Hematopoietic multipotent progenitor cell treated with erythropoietin and hydrocortisone succinate and interleukin-3 and kit ligand, for 15 days (in vitro differentiated cells): ENCODE data around the gene RAD51B.

Experiments
- DNase-seq: peaks from one replicate; pipeline ENCODE4 v3.0.0-alpha.2; 2015; ENCODE audit warnings: low spot score

Gene RAD51B

DNA sequence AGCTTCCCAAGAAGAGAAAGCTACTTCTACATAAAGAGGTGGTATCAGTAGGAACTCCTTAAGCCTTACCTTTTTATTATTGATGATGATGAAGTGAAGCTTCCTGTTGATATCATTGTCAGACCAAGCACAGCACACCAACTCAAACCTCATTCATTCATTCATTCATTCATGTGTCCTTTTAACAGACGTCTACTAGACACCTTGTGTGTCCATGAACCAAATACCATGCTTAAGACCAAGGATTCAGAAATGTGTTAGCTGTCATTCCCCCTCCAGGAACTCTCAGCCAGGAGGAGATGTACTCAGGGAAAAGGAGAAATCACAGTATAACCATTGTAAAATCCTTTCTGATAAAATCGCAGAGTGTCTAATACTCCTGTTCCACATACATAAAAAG lies 778.5 kb downstream of the RAD51B start:
- DNase-seq = no peak

DNA sequence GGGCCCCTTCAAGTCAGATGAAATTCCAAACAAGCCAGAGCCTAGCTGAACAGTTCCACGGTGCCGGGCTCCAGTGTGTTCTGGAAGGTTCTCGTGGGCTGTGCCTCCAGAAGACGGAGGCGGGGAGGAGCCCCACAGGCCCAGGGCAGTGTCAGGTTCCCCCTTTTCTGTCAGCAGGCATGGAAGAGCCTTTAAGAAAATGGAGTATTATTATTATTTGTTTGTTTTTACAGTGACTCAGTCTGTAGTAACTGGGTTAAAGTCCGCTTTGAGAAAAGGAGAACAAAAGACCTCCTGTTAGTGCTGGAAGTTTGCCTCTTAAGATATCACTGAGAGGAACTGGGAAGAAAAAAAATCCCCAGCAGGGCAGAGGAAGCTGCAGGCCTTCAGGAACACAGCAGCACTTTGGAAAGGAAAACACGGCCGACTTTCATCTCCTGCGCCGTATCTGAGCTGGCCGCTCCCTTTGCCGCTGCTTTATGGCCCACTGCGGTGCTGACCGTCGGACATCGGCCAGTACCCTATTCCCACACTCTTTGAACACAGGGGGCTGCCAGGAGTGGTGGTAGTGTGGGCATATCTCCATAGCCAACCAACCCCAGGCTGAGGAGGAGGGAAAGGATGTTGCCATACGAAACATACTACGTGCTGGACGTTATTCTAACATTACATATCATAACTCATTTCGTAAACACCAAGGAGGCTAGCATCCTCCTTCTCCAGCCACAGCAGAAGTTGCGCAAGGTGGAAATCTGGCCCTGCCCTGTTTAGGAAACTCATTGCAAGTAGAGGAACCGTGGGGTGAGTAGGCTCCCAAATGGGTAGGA lies 779.3 kb downstream of the RAD51B start:
- no peak for DNase-seq

DNA sequence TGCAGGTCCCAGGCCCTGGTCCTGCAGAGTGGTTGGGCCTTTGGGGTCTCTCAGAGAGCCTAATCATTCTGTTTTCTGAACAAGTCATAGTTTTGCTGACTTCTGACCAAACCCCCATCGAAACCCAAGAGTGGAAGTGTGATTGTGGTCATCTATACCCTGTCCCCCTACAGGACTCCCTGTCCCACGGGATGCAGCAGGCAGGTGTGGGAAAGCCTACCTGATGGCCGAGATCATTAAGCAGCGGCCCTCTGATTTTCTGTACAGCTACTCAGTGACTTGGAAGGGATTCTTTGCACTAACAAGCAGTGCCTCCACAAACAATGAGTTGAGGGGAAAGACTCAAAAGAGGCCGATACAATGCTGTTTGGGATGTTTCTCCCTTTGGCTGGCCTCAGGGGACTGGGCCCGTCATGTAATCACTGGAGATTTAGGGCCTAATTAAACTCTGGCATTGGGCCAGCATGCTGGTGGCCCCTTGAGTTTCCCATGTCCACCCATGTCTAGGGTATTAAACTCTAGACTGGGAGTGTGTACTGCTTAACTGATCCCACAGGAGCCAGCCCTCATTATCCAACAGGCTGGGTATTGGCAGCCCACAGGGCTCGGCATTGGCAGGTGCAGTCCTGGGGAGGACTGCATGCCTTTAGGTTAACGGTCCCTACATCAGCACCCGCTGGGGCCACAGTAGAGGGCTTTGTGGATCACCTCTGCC lies 780.5 kb downstream of the RAD51B start:
- DNase-seq = no peak

- DNase-seq = no peak
Measured at GRCh38 chr14:68602507-68602906, 782.9 kb downstream of the RAD51B start.

- no peak for DNase-seq
Measured at GRCh38 chr14:68603533-68604360, 784.2 kb downstream of the RAD51B start.

DNA sequence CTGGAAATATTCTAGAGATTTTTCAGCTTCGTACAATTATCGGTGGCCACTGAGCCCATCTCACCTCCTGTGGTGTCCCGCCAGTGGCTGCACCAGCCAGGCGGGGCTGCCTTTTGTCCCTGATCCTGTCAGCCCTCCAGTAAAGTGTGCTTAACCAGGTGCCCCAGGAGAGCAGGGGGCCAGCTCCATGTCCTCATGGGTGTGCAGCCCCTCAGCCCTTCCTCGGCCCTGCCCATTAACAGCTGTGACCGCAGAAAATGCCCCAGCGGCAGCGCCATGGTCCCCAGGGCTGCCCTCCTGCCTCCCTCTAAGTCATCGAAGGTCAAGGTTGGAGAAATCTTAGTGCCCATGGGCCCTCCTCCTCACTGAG lies 784.8 kb downstream of the RAD51B start:
- DNase-seq = no peak

DNA sequence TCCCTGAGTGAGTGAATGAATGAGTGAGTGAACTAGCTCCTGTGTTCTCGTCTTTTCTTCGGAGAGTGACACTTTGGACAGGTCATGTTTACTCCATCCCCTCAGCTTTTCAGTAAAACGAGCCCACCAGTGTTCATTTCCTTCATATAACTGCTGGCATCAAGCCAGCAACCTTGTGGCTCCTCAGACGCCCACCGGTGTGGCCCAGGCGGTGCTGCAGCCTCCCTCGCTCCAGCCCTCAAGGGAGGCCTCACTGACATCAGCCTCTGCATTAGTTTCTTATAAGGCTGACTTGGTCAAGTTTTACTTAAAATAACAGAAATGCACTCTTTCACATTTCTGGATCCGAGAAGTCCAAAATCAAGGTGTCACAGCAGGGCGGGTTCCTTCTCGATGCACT lies 785.2 kb downstream of the RAD51B start:
- no peak for DNase-seq

- no peak for DNase-seq
Measured at GRCh38 chr14:68606176-68606575, 786.6 kb downstream of the RAD51B start.

- no peak for DNase-seq
Measured at GRCh38 chr14:68606644-68607043, 787.1 kb downstream of the RAD51B start.

- DNase-seq = no peak
Measured at GRCh38 chr14:68607081-68607866, 787.7 kb downstream of the RAD51B start.

DNA sequence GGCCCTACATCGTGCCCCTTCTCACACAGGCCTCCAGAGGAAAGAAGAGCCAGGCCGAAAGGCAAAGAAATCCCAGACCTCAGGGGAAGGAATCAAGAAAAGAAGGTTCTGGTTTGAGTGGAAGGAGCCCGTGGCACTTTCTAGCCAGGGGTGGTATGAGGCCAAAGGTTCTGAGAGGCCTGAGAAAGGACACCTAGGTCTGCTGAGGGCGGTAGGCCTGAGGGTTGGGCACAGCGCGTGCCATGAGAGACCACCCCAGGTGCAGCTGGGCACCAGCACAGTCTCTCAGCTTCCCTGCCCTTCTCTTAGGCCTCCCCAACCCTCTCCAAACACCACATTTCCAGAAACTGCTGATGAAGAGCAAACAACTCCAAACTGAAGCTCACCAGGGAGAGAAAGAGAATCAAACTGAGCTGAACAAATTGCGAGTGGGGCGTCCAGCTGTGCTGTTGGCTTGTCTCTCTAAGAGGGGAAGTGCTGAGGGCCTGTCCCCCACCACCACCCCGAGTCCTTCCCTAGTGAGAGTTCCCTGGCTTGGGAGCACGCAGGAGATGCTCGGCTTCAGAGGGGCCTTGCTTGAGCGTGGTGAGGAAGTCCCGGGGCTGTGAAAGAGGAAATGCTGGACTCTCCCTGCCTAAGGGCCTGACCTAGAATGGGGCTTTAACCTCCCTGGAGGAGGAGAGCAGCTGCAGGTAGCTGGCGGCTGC lies 788.4 kb downstream of the RAD51B start:
- no peak for DNase-seq

- no peak for DNase-seq
Measured at GRCh38 chr14:68608574-68608962, 789.0 kb downstream of the RAD51B start.

DNA sequence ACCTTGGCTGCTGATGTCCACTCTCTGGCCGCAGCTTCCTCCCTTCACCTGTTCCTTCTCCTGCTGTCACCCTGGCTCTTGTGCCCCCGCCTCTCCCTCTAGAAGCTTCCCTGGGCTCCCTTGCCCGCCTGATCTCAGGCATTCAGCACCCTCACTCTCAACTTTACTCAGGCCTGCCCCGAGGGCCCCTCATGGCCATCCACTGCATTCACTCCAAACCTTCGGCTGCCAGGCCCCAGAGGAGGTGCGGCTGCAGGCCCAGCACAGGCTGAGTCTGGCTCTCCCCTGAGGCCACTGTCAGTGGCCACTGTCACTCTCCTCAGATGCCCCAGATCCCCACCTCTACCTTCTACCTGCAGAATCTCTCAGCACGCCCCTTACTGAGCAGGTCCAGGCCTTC lies 789.4 kb downstream of the RAD51B start:
- no peak for DNase-seq

DNA sequence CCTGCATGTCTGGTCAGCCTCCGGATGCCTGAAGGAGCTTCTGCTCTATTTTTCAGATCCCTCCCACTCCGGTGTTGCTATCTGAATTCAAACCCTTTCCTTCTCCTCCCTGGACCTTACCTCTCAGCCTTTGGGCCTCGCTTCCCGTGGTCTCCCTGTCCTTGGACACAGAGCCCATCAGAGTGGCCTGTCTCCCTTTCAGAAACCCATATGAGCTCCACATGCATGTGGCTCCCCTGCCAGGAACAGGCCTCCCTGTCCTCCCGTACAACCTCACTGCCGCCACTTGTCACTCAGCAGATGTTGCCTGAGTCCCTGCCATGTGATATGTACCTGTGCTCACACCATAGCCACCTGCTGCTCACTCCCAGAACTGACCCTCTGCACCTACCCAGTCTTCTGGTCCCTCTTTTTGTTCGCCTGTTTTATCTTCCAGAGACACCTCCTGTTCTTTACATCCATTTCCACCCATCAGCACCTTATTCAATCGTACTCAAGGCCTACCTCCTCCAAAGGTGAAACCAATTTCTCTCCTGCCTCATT lies 790.7 kb downstream of the RAD51B start:
- no peak for DNase-seq

- DNase-seq = no peak
Measured at GRCh38 chr14:68611599-68611998, 792.0 kb downstream of the RAD51B start.

- DNase-seq = no peak
Measured at GRCh38 chr14:68612049-68612448, 792.5 kb downstream of the RAD51B start.

DNA sequence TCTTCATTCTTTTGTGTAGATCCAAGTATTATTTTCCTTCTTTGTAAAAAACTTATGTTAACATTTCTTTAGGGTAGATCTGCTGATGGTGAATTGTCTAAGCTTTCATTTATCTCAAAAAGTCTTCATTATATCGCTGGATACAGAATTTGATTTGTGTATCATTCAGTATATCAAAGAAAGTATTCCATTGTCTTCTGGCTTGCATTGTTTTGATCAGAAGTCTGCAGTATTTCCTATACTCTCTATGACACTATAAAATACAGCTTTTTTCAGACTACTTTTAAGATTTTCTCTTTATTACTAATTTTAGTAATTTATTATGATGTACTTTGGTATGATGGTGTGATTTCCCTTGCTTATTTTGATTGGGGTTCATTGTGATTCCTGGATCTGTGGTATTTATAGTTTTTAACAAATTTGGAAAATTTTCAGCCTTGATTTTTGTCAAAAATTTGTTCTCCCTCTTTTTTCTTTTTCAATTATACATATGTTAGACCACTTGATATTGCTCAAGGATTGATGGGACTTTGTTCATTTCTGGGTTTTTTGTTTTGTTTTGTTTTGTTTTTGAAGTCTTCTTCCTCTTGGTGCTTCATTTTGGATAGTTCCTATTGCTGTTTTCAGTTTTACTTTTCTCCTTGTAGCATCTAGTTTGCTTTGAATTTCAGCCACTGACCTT lies 796.8 kb downstream of the RAD51B start:
- no peak for DNase-seq

DNA sequence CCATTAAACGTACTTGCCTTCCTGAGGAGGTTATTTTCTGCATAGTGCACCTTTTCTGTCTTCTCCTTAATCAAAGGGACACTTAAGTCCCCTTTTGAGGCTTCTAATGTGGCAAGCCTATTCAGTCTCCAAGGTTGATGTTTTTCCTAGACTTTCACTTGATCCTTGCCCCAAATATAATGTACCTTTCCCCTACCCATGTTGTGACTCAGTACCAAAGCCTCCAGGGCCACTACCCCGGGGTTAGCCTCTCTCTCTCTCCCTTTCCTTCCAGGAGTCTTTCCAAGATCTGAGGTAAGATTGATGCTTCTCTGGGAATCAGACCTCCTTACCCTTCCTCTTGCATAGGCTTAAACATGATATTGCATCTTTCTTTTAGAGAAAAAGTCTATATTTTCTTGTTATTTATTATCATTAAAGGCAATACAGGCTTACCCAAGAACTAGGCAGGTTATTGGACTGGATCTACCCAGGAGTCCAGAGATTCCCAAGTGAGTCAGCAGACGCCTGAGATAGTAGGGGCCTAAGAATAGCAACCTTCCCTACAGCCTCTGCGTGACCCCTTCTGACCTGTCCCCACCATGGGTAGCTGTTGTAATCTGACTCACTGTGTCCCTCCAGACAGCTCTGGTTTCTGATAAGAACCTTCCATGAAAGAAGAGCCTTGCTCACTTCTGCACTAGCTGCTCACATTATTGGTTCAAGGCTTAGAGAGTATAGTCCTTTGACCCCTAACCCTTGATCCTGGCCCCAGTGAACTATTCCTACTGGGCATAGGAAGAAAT lies 800.4 kb downstream of the RAD51B start:
- DNase-seq = no peak
